NCI-H2196 (cell line): Measurements from ENCODE around the gene CACNG8.
"Not testable (repeated sequence)": the region's sequence is repeated elsewhere in the genome, so short reads cannot be mapped to it uniquely, and the experiment has no call there.

ENCODE experiments used
- DNase-seq: peaks from one replicate; lab custom pipeline; 2025; ENCODE audit not compliant: unreplicated experiment; lab: John Stamatoyannopoulos, UW

CACNG8 gene

DNA sequence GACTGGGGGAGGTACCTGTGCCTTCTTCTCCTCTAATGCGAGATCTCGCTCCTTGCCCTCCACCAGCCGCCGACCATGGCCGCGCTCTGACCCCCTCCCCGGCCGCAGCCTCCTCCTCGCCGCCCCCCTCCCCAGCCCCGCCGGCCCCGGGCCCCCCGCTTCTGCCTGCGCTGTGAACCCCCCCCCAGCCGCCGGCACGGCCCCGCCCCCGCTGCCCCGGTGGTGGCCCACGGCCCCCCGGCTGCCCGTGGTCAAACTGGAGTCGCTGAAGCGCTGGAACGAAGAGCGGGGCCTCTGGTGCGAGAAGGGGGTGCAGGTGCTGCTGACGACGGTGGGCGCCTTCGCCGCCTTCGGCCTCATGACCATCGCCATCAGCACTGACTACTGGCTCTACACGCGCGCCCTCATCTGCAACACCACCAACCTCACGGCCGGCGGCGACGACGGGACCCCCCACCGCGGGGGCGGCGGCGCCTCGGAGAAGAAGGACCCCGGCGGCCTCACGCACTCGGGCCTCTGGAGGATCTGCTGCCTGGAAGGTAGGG, at the start of gene CACNG8:
Gene CACNG8 (plus strand): TSS at position 51 of the 545 bp plus-strand sequence.
- no peak for DNase-seq

DNA sequence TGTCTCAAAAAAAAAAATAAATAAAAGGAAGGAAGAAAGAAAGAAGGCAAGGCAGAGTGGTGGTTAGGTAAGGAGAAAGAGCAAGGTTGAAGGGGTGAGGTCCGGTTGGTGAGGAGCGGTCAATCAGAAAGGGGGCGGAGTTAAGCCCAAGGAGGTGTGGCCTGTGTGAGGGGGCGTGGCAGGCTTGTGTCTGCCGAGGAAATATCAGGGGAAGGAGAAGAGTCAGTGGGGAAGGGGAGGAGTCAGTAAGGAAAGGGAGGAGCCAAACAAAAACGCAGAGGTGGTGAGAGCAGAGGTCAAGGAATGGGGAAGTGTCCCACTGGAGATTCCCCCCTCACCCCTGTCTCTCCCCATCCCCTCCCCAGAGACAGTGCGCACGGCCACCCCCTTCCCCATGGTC, 47.7 kb upstream of the CACNG8 start:
- DNase-seq = no peak

DNA sequence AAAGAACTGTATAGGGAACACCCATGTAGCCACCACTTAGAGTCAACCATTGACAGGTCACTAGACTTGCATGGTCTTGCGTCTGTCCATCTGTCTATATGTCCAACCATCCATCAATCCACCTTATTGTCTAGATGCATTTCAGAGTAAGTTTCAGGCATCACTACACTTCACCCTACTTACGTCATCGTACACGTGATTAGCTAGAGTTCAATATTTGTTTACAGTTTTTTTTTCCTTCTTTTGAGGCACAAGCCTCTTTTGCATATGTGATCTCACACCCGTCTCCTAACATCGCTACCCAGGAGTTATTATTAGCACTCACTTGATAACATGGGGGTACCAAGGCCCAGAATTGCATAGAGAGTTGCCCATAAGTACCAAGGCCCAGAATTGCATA, 46.7 kb upstream of the CACNG8 start:
- no peak for DNase-seq

DNA sequence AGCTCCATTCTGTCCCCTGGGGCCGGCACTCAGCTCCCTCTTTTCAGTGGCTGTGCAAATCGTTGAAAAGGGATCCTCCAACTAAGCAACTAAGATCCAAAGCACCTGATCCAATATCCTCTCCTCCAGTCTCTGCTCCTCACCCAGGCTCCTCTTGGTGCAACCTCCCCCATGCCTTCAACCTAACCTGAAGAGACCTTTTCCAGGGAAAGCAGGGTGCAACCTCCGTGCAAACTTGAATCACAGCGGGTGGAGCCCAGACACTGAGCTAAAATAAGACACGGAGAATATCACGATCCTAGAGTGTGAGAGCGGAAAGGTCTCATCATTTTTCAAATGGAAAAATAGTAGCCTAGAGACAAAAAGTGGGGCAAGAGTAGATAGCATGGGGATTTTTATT, 45.4 kb upstream of the CACNG8 start:
- no peak for DNase-seq

DNA sequence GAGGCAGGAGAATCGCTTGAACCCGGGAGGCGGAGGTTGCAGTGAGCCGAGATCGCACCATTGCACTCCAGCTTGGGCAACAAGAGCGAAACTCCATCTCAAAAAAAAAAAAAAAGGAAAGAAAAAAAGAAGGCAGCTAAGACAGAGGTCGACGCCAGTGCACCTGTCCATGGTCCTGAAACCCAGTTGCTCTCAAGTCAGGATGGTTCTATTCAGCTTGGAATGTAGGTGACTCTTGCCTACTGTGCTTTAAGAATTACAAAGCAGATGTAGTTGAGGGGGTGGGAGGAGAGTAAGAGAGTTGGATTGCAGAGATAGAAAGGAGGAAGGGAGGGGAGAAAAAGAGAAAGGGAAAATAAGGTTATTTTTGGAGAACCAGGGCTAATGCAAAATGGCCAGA, 35.0 kb upstream of the CACNG8 start:
- no peak for DNase-seq

DNA sequence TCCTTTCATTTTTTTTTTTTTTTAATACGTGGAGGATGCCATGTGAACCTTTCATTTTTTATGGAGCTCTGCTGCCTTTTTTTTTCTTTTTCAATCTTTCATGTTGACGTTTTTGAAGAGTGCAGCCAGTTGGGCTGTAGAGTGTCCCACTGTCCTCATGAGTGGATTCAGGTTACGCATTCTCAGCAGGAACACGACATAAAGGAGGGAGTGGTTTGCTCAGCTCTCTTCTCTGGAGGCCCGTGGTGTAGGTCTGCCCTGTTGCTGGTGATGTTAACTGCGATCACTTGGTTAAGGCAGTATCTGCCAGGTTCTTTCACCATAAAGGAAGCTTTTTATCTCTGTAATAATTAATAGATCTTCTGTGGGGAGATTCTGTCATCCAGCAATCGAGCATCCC, 26.7 kb upstream of the CACNG8 start:
- DNase-seq = no peak

DNA sequence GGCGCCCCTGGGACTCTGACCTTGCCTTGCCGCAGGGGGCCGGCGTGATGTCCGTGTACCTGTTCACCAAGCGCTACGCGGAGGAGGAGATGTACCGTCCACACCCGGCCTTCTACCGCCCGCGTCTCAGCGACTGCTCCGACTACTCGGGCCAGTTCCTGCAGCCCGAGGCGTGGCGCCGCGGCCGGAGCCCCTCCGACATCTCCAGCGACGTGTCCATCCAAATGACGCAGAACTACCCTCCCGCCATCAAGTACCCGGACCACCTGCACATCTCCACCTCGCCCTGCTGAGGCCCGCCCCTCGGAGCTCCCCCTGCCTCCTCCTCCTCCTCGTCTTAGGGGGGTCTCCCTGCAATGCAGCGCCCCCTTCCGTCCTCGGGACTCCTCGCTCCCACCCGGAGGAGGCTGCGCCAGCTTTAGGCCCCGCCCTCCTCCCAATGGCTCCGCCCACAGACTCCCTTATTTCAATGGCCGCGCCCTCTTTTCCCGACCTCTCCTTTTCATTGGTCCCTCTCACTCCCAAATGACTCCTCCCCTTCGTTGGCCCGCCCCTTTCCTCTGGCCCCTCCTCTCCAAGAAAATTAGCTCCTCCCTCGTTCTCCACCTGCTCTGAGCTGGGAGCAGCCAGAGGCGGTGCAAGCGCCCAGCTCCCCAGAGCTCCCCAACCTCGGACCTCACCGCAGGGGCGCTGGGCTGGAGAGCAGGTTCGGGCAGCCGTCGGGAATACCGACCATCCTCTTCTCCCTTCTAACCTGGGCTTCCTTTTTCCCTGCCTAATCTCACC, 20.5 kb upstream of the CACNG8 start:
- DNase-seq = no peak

DNA sequence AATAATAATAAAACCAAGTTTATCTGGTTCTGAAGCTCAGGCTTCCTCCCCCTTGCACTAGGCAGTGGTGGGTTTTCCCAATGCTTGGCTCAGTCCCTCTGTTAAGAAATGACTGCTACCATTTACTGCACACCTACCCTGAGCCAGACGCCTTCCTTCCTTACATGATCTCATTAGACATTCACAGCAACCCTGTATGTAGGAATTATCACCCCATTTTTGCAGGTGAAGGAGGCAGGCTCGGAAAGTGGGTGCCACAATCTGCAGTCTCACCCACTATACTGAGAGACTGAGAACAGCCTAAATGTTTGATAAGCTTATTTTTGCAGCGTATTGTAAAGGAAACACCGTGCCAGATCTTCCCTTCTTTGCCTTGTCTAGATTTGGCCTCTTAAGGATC, 18.3 kb upstream of the CACNG8 start:
- no peak for DNase-seq

DNA sequence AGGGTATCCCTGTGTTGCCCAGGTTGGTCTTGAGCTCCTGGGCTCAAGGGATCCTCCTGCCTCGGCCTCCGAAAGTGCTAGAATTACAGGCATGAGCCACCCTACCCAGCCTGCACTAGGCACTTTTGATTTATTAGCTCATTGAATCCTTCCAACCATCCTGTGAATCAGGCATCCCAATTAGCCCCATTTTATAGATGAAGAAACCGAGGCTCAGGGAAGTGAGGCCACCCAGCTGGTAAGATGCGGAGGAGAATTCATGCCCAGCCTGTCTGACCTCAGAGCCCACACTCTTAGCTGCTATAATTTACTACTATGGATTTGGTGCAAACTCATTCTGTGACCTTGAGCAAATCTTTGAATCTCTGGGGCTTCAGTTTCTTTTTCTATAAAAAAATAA, 17.8 kb upstream of the CACNG8 start:
- no peak for DNase-seq

DNA sequence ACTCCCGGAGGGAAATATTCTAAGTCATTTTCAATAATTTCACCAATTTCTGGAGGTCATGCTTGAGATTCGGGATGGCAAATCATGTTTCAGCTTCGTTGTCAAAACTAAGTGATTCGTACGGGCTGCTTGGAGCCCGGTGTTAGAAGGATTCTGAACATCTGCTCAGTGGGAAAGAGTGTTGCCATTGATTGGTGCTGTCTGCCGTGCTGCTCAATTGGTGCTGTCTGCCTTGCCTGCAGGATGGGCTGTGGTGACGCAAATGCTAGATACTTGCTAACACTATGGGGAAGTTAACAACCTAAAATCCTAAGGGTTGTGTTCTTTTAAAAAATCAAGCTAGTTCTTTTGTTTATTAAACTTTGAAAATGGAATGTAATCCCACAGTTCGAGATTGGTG, 17.3 kb upstream of the CACNG8 start:
- no peak for DNase-seq

DNA sequence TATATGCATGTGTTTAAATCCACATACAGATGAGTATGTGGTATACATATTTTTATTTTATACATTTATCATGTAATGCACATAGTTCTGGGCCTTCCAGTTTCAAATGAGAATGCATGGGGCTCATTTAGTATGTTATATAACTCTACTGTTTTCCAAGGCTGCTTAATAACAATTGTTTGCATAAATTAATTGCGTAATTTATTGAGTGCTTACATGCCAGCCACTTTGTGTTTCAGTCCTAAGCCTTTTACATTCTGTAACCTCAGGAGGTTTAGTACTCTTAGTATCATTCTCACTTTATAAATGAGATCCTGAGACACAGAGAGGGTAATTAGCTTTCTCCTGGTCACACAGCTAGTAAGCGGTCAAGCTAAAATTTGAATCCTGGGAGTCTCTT, 16.7 kb upstream of the CACNG8 start:
- no peak for DNase-seq

DNA sequence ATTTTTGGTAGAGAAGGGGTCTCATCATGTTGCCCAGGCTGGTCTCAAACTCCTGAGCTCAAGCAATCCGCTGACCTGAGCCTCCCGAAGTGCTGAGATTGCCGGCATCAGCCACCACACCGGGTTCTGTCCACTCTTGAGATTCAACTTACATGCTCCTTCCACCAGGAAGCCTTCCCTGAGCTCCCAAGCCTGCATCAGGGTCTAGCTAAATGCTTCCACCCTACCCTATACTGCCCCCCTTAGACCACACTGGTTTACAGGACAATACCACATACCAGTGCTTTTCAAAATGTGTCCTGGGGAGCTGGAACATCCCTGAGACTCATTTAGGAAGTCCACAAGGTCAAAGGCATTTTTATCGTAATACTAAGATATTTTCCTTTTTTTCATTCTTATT, 15.1 kb upstream of the CACNG8 start:
- no peak for DNase-seq

DNA sequence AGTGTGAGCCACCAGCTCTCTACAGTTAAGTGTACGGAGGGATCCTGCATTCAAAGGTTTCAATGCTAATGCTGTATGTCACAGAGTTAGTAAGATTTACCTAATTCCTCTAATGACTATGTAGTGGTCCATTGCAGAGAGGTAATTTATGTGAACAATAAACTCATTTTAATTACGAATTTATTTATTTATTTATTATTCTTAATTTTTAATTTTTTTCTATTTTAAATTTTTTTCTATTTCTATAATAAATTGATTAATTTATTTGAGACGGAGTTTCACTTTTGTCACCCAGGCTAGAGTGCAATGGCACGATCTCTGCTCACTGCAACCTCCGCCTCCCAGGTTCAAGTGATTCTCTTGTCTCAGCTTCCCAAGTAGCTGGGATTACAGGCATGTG, 14.1 kb upstream of the CACNG8 start:
- DNase-seq = not testable (repeated sequence)

DNA sequence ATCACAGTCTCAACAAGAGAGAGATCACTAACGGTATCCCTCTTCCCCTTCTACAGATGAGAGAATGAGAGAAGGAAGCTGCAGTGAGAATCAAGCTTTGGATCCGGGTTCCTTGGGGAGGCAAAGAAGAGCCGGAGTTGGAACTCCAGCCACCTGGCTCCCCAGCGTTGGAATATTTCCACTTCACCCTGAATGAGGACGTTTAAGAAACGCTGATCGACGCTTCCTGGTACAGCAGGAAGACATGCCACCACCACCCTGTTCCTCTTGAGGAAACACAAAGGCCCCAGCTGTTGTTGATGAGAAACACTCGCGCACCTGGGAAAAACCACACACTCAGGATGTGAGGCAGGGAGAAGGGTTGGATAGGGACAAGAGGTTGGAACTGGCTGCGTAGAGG, 11.3 kb upstream of the CACNG8 start:
- DNase-seq = no peak

DNA sequence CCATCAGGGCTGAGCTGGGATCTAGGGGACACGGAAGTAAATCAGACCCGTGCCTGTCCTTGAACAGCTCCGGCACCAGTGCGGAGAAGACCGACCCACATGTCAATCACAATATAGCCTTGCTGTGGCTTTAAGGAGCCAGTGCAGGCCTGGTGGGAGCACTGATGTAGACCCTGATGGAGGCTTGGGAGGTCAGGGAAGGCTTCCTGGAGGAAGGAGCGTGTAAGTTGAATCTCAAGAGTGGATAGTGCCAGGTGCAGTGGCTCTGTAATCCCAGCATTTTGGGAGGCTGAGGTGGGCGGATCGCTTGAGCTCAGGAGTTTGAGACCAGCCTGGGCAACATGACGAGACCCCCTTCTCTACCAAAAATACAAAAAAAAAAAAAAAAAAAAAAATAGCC, 10.8 kb upstream of the CACNG8 start:
- DNase-seq = no peak

DNA sequence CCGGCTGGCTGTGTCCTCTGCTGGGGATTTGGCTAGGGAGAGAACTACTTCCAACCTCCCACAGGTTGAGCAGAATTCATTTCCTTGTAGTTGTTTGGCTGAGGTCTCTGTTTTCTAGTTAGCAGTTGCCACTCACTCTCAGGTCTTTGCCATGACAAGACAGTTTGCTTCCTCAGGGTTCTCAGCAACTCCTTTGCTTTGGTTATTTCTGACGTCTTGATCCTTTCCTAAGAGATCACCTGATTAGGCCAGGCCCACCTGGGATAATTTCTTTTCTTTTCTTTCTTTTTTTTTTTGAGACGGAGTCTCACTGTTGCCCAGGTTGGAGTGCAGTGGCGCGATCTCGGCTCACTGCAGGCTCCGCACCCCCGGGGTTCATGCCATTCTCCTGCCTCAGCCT, 9.4 kb upstream of the CACNG8 start:
- no peak for DNase-seq

DNA sequence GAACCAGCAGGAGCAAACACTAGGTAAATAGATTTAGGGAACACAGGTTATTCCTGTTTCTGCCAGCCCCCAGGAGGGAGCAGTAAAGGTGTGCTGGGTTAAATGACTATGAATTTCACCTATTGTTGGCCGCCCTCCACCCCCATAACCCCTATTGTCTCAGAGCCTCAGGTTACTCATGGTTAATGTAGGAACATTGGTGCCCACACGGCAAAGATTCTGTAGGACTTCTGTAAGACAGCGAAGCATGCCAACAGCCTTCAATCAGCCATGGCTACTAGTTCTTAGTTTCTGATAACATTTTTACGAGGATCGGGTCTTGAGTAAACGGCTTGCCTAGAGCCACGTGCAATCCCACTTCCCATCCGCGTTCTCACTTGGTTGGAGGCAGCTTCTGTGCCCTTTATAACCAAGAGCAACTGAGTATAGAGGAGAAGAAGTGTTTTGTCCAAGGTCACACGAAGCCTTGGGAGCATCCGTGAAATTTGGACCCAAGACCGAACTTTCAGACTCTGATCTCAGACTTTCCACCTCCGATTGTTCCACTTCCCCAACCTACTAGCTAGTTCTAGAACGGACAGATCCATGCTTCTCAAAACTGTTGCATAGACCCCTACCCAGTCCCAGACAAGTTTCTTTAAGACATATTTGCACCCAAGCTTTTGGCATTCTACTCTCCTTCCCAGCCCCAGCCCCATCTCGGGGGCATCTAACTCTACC, 5.1 kb upstream of the CACNG8 start:
- no peak for DNase-seq

DNA sequence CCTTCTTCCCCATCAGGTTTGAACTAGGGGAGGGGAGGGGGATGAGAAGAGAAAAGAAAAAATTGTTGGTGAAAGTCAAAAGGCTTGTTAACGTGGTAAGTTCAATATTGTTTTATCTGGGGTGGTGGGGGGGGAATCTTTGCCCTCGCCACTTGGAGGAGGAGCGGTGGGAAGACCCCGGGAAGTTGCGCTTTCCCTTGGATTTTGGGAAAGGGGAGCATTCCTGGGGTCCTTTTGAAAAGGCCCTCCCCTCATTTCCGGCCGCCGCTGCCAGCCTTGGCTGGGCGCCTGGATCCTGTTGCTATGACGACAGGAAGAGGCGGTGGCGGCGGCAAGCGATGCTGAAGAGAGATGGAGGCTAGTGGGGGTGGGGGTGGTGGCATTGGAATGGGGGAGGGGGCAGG, 4.6 kb upstream of the CACNG8 start:
- peak; percentile 61 for DNase-seq

DNA sequence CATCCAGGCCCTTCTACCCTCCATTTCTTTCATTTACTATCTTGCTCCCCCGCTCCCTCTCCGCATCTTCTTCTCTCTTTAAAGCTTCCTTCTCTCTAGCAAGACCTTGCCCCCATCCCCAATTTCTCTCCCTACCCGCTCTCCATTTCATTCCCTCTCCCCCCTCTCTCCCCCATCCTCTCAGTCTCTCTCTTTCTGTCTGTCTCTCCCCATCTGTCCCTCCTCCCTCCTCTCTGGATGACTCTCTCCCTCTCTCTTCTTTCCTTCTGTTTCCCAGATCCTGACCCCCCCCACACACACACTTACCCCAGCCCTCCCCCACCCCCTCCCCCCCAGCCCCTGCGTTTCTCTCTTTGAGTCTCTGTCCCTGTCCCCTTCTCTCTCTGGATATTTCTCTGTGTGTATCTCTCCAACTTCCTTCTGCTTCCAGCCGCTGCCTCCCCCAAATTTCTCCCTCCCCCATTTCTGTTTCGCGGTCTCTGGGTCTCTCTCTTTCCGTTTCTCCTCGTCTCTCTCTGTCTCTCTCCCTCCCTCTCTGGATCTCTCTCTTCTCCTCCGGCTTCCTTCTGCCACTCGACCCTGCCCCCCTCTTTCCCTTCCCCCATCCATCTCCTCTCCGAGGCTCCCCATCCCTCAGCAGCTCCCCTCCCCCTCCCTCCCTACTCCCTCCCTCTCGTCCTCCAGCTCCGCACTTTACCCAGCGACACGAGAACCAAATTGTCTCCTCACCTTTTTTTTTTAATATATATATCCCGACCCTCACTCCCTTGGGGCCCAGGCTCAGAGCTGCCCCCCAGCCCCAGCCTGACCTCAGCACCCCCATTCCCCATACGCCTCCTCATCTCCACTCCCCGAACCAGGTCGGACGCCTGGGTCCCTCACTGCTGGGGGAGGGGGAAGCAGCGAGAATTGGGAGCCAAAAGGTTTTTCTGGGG, 3.6 kb upstream of the CACNG8 start:
- no peak for DNase-seq

DNA sequence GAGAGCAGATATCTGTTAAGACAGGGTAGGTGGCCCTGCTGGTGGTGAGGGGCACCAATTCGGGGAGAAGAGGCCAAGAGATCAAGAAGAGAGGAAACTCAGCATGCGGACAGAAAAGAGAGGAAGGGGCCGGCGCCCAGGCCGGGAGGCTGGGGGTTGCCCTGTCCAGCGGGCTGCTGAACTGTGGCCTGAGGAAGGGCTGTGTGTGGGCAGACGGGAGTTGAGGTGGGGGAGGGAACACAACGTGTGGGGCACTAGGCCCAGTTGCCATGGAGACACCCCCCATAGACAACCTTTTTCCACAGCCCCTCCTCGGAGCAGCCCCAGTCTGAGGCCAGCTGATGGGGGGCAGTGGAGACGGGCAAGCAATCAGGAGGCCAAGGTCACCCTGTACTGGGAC, 2.5 kb upstream of the CACNG8 start:
- DNase-seq = no peak

DNA sequence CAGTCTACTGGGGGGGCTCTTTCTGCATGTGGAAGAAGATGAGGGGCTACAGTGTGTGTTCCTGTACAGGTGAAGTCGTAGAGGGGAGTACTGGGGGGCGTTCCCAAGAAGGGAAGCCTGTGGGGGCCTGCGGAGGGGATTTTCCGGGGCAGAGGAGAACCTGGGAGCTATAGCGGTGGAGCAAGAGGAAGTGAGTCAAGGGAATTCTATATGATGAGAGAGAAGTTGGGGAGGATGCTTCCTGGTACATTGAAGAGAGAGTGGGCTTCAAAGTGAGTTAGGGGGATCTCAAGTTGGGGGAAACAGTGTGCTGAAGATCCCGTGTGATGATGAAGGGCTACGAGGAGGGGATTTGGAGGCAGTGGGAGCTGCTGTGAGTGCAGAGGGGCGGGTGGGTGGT, 1.9 kb upstream of the CACNG8 start:
- no peak for DNase-seq
